ENCODE measurements around the gene CACNG7. TPM values are rescaled to one million over a fixed set of nuclear protein-coding genes. Genes with fewer than 3 reads are reported as not detected.
A peak's percentile ranks its signal among the peaks of the same experiment; 100 is the strongest.

CACNG7 gene
- total RNA-seq, 8 experiments from 2014 or later, result 0.27 to 26.3 (median 12.1) TPM

DNA sequence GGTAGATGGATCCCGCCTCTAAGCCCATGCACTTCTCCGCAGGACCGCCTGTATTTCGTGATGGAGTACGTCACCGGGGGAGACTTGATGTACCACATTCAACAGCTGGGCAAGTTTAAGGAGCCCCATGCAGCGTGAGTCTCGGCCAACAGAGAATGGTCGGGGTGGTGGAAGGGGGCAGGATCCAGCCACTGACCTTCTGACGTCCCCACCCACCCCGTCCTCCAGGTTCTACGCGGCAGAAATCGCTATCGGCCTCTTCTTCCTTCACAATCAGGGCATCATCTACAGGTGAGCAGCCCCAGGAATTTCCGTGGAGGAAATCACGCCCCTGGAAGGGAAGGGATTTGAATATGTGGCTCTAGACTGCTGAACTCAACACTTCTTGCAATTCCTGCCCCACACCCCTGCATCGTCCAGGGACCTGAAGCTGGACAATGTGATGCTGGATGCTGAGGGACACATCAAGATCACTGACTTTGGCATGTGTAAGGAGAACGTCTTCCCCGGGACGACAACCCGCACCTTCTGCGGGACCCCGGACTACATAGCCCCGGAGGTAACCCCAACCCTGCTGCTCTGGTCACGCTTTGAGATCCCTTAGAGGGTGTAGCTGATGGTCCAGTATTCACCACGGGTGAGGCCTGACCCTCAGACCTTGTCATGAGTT, 8.8 kb upstream of the CACNG7 start:
- in situ Hi-C loops (cut with MboI; ENCODE audit: low pct_unique_long_range_greater_than_20kb in 2 of 9, low sequenced_read_pairs in 9 of 9, unreplicated experiment in 9 of 9), result no loop called here
- Histone ChIP-seq H3K4me3 (no peak overlapping the region), H3K27ac (no peak overlapping the region), H3K4me1 (replicated peaks in 1 of 2) (peaks cover 0 to 19% of the 10 kb centered on the region in 2 donors)
- 47 to 100% (median 94%) methylated on average over 1 to 18 of the region's 27 CpGs; no CpG with 5 or more reads in 3 of the 10 experiments for WGBS, 10 experiments
- no peak for ATAC-seq (replicated peaks in 6 of 8)

DNA sequence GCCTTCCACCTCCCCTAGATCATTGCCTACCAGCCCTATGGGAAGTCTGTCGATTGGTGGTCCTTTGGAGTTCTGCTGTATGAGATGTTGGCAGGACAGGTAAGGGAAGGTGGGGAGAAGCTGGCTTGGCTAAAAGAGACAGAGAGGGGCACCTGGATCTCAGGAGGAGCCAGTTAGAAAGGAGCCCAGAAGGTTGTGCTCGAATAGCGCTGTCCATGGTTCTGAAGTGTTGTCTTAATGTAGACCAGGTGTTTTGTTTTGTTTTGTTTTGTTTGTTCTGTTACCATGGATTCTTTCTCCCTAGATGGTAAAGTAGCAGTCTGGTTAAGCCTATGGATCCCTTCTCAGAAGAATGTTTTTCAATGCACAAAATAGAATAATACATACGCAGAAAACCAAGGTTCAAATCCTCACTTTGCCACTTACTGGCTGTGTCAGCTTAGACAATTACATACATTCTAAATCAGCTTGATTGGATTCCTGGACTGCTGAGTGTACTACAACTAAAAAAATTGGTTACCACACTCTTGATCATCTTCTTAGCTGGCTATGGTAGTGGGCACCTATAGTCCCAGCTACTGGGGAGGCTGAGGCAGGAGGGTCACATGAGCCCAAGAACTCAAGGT, 5.9 kb upstream of the CACNG7 start:
- Histone ChIP-seq H3K4me3 (no peak overlapping the region), H3K4me1 (replicated peaks in 1 of 2) (peaks cover 2 to 24% of the 10 kb centered on the region in 2 donors), H3K27ac (no peak overlapping the region)
- ATAC-seq (replicated peaks in 6 of 8), result peak in 1 of 8 experiments; percentile 34
- in situ Hi-C loops (cut with MboI; ENCODE audit: low pct_unique_long_range_greater_than_20kb in 2 of 9, low sequenced_read_pairs in 9 of 9, unreplicated experiment in 9 of 9), result no loop called here
- WGBS, 10 experiments, result 42 to 100% (median 83%) methylated on average over 1 to 2 of the region's 4 CpGs; no CpG with 5 or more reads in 1 of the 10 experiments

GRCh38 chr19:53904909-53905308, 4.2 kb upstream of the CACNG7 start:
- in situ Hi-C loops (cut with MboI; ENCODE audit: low pct_unique_long_range_greater_than_20kb in 2 of 9, low sequenced_read_pairs in 9 of 9, unreplicated experiment in 9 of 9), result no loop called here
- H3K27ac ChIP-seq, result no peak overlapping the region
- no peak for ATAC-seq (replicated peaks in 6 of 8)
- 0 to 60% (median 15%) methylated on average over 1 to 3 of the region's 3 CpGs; no CpG with 5 or more reads in 4 of the 10 experiments for WGBS, 10 experiments
- H3K4me1 ChIP-seq (replicated peaks in 1 of 2), result peaks cover 2 to 14% of the 10 kb centered on the region in 2 donors
- no peak overlapping the region for H3K4me3 ChIP-seq

DNA sequence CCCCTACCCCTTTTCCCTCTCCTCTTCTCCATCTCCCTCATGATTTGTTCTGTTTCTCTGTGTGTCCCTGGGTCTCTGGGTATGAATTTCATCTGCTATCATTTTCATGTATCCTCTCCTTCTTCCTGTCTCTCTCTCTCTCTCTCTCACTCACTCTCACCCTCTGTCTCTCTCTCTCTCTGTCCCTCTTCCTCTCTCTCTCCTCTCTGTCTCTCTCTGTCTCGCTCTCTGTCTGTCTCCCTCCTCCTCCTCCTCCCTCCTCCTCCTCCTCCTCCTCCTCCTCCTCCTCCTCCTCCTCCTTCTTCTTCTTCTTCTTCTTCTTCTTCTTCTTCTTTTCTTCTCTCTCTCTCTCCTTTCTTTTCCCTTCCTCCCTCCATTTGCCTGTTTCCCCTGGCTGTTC, 3.3 kb upstream of the CACNG7 start:
- Histone ChIP-seq H3K4me1 (replicated peaks in 1 of 2) (peaks cover 8 to 19% of the 10 kb centered on the region in 2 donors), H3K4me3 (no peak overlapping the region), H3K27ac (no peak overlapping the region)
- in situ Hi-C loops (cut with MboI; ENCODE audit: low pct_unique_long_range_greater_than_20kb in 2 of 9, low sequenced_read_pairs in 9 of 9, unreplicated experiment in 9 of 9), result no loop called here
- 67% methylated on average over 1 of the region's 1 CpG; no CpG with 5 or more reads in 9 of the 10 experiments for WGBS, 10 experiments
- no peak for ATAC-seq (replicated peaks in 6 of 8)

- peak overlapping the region in 1 of 5 donors; percentile 8 for H3K4me3 ChIP-seq
- in situ Hi-C loops (cut with MboI; ENCODE audit: low pct_unique_long_range_greater_than_20kb in 2 of 9, low sequenced_read_pairs in 9 of 9, unreplicated experiment in 9 of 9), result no loop called here
- WGBS, 10 experiments, result 0 to 40% (median 20%) methylated on average over 1 to 3 of the region's 48 CpGs; no CpG with 5 or more reads in 5 of the 10 experiments
- no peak overlapping the region for H3K27ac ChIP-seq
- H3K4me1 ChIP-seq (replicated peaks in 1 of 2), result peaks cover 8 to 19% of the 10 kb centered on the region in 2 donors
- peak in 2 of 8 experiments; percentile 55 to 59 for ATAC-seq (replicated peaks in 6 of 8)
Measured at GRCh38 chr19:53906211-53907192, 2.6 kb upstream of the CACNG7 start.

GRCh38 chr19:53907193-53907581, 1.9 kb upstream of the CACNG7 start:
- Histone ChIP-seq H3K4me3 (peak overlapping the region in 1 of 5 donors; percentile 8), H3K27ac (no peak overlapping the region), H3K4me1 (replicated peaks in 1 of 2) (peaks cover 8 to 19% of the 10 kb centered on the region in 2 donors)
- 44% methylated on average over 5 of the region's 14 CpGs; no CpG with 5 or more reads in 9 of the 10 experiments for WGBS, 10 experiments
- in situ Hi-C loops (cut with MboI; ENCODE audit: low pct_unique_long_range_greater_than_20kb in 2 of 9, low sequenced_read_pairs in 9 of 9, unreplicated experiment in 9 of 9), result no loop called here
- ATAC-seq (replicated peaks in 6 of 8), result no peak

GRCh38 chr19:53907690-53908089, 1.4 kb upstream of the CACNG7 start:
- in situ Hi-C loops (cut with MboI; ENCODE audit: low pct_unique_long_range_greater_than_20kb in 2 of 9, low sequenced_read_pairs in 9 of 9, unreplicated experiment in 9 of 9), result no loop called here
- Histone ChIP-seq H3K27ac (no peak overlapping the region), H3K4me3 (peak overlapping the region; percentile 70 to 95 (median 84)), H3K4me1 (replicated peaks in 1 of 2) (peaks cover 8 to 19% of the 10 kb centered on the region in 2 donors)
- ATAC-seq (replicated peaks in 6 of 8), result peak in 1 of 8 experiments; percentile 8
- 18 to 80% (median 39%) methylated on average over 1 to 10 of the region's 17 CpGs; no CpG with 5 or more reads in 6 of the 10 experiments for WGBS, 10 experiments

GRCh38 chr19:53908106-53908934, 758 bp upstream of the CACNG7 start:
- in situ Hi-C loops (cut with MboI; ENCODE audit: low pct_unique_long_range_greater_than_20kb in 2 of 9, low sequenced_read_pairs in 9 of 9, unreplicated experiment in 9 of 9), result no loop called here
- Histone ChIP-seq H3K4me3 (peak overlapping the region; percentile 70 to 95 (median 84)), H3K27ac (peak overlapping the region; percentile 41 to 73), H3K4me1 (replicated peaks in 1 of 2) (peaks cover 8 to 19% of the 10 kb centered on the region in 2 donors)
- WGBS, 10 experiments, result 0 to 1% (median 0%) methylated on average over 1 to 12 of the region's 51 CpGs; no CpG with 5 or more reads in 5 of the 10 experiments
- ATAC-seq (replicated peaks in 6 of 8), result peak in 7 of 8 experiments; percentile 51 to 91 (median 85)

DNA sequence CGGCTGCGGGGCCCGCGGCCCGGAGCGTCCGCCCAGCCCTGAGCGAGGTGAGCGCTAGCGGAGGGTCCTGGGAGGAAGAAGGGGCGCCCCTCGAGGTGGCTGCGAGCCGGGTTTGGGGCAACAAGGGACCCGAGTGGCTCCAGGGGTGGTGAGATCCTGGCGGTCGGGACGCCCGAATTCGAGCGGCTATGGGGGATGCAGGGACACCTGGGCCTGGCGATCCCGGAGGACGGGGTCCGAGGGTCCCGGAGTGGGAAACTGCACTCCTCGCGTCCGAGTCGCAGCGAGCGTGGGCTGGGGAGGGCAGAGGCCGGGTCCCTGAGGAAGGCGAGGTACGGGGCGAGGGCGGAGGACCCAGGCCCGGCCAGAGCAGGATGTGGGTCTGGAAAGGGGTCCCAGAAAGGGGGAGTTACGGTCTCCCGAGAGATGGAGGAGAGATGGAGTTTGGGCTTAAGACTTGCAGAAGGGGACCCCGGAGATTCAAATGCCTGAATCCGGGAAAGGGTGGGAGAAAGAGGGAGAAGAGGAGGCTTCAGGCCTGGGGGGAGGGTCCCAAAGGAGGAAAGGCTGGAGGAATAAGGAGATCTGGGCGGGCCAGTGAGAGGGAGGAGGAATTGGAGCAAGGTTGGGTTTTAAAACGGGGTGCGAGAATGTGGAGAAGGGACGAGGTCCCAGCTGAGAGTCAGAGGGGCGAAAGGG, 542 bp downstream of the CACNG7 start:
- 0 to 8% (median 3%) methylated on average over 4 to 12 of the region's 47 CpGs; no CpG with 5 or more reads in 5 of the 10 experiments for WGBS, 10 experiments

DNA sequence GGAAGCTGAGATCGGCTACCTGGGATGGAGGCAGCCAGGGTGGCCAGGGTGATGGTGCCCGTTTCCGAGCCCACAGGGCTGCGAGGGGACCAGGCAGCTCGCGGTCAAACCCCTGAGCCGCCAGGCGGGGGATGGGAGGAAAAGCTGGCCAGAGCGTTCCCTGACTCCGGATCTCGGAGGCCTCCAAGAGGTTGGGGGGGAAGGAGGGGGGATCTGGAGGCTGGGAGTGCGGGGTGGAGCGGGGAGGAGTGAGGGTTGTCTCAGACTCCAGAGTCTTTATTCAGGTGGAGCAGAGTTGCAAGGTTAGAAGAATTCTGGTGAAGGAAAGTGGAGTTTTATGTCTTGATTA, 1.1 kb downstream of the CACNG7 start:
- in situ Hi-C loops (cut with MboI; ENCODE audit: low pct_unique_long_range_greater_than_20kb in 2 of 9, low sequenced_read_pairs in 9 of 9, unreplicated experiment in 9 of 9), result no loop called here
- peak overlapping the region; percentile 70 to 95 (median 84) for H3K4me3 ChIP-seq
- peak in 5 of 8 experiments; percentile 6 to 18 (median 8) for ATAC-seq (replicated peaks in 6 of 8)
- WGBS, 10 experiments, result no CpG with 5 or more reads among the region's 13 CpGs
- no peak overlapping the region for H3K27ac ChIP-seq
- peaks cover 8 to 19% of the 10 kb centered on the region in 2 donors for H3K4me1 ChIP-seq (replicated peaks in 1 of 2)

More for the DNA sequence above, 542 bp downstream of the CACNG7 start:
- in situ Hi-C loops (cut with MboI; ENCODE audit: low pct_unique_long_range_greater_than_20kb in 2 of 9, low sequenced_read_pairs in 9 of 9, unreplicated experiment in 9 of 9), result no loop called here
- Histone ChIP-seq H3K27ac (peak overlapping the region; percentile 71 to 73), H3K4me3 (peak overlapping the region; percentile 70 to 95 (median 84)), H3K4me1 (replicated peaks in 1 of 2) (peaks cover 8 to 19% of the 10 kb centered on the region in 2 donors)
- ATAC-seq (replicated peaks in 6 of 8), result peak in 5 of 8 experiments; percentile 21 to 45 (median 33)

DNA sequence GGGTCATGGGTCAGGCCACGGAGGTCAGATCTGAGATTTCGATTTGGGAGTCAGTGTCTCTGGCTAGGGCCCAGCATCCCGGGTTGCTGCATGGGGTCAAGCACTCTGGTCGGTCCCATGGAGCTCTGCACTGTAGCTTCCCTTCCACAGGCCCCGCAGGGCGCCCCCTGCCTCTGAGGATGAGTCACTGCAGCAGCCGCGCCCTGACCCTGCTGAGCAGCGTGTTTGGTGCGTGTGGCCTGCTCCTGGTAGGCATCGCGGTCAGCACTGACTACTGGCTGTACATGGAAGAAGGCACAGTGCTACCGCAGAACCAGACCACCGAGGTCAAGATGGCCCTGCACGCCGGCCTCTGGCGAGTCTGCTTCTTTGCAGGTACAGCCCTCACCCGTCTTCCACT, 3.6 kb downstream of the CACNG7 start:
- WGBS, 10 experiments, result 80 to 100% (median 82%) methylated on average over 1 to 9 of the region's 18 CpGs; no CpG with 5 or more reads in 6 of the 10 experiments
- ATAC-seq (replicated peaks in 6 of 8), result no peak
- H3K27ac ChIP-seq, result no peak overlapping the region
- H3K4me1 ChIP-seq (replicated peaks in 1 of 2), result peaks cover 6 to 9% of the 10 kb centered on the region in 2 donors
- H3K4me3 ChIP-seq, result no peak overlapping the region
- in situ Hi-C loops (cut with MboI; ENCODE audit: low pct_unique_long_range_greater_than_20kb in 2 of 9, low sequenced_read_pairs in 9 of 9, unreplicated experiment in 9 of 9), result no loop called here
